ENCODE data around the gene UNC5C.

UNC5C gene

GRCh38 chr4:95507147-95507546, 41.6 kb downstream of the UNC5C start:
- Histone ChIP-seq H3K4me3 (replicated peaks; ENCODE audit: low read depth, low read length) (no peak overlapping the region), H3K36me3 (ENCODE audit: control insufficient read depth, insufficient read depth, low read length) (no peaks in the 10 kb centered on the region), H3K27me3 (replicated peaks; ENCODE audit: control insufficient read depth, insufficient read depth, low read length) (no peaks in the 10 kb centered on the region)
- no peak for TF ChIP-seq CTCF (IDR thresholded peaks at IDR 0.05; ENCODE audit: insufficient read depth, low read length, poor library complexity, severe bottlenecking)
- DNase-seq (ENCODE audit: extremely low read depth, insufficient read length) = no peak

- no peaks in the 10 kb centered on the region for H3K36me3 ChIP-seq (ENCODE audit: control insufficient read depth, insufficient read depth, low read length)
- DNase-seq (ENCODE audit: extremely low read depth, insufficient read length) = no peak
- H3K4me3 ChIP-seq (replicated peaks; ENCODE audit: low read depth, low read length) = no peak overlapping the region
- no peaks in the 10 kb centered on the region for H3K27me3 ChIP-seq (replicated peaks; ENCODE audit: control insufficient read depth, insufficient read depth, low read length)
- TF ChIP-seq CTCF (IDR thresholded peaks at IDR 0.05; ENCODE audit: insufficient read depth, low read length, poor library complexity, severe bottlenecking) = no peak
Observed at GRCh38 chr4:95506264-95506663, 42.5 kb downstream of the UNC5C start.

- no peaks in the 10 kb centered on the region for H3K27me3 ChIP-seq (replicated peaks; ENCODE audit: control insufficient read depth, insufficient read depth, low read length)
- no peak overlapping the region for H3K4me3 ChIP-seq (replicated peaks; ENCODE audit: low read depth, low read length)
- TF ChIP-seq CTCF (IDR thresholded peaks at IDR 0.05; ENCODE audit: insufficient read depth, low read length, poor library complexity, severe bottlenecking) = no peak
- no peaks in the 10 kb centered on the region for H3K36me3 ChIP-seq (ENCODE audit: control insufficient read depth, insufficient read depth, low read length)
- DNase-seq (ENCODE audit: extremely low read depth, insufficient read length) = no peak
Observed at GRCh38 chr4:95505799-95506198, 43.0 kb downstream of the UNC5C start.

- TF ChIP-seq CTCF (IDR thresholded peaks at IDR 0.05; ENCODE audit: insufficient read depth, low read length, poor library complexity, severe bottlenecking) = no peak
- Histone ChIP-seq H3K4me3 (replicated peaks; ENCODE audit: low read depth, low read length) (no peak overlapping the region), H3K36me3 (ENCODE audit: control insufficient read depth, insufficient read depth, low read length) (no peaks in the 10 kb centered on the region), H3K27me3 (replicated peaks; ENCODE audit: control insufficient read depth, insufficient read depth, low read length) (no peaks in the 10 kb centered on the region)
- no peak for DNase-seq (ENCODE audit: extremely low read depth, insufficient read length)
Observed at GRCh38 chr4:95505151-95505550, 43.6 kb downstream of the UNC5C start.

GRCh38 chr4:95504501-95504900, 44.3 kb downstream of the UNC5C start:
- H3K27me3 ChIP-seq (replicated peaks; ENCODE audit: control insufficient read depth, insufficient read depth, low read length) = no peaks in the 10 kb centered on the region
- DNase-seq (ENCODE audit: extremely low read depth, insufficient read length) = no peak
- no peaks in the 10 kb centered on the region for H3K36me3 ChIP-seq (ENCODE audit: control insufficient read depth, insufficient read depth, low read length)
- H3K4me3 ChIP-seq (replicated peaks; ENCODE audit: low read depth, low read length) = no peak overlapping the region
- no peak for TF ChIP-seq CTCF (IDR thresholded peaks at IDR 0.05; ENCODE audit: insufficient read depth, low read length, poor library complexity, severe bottlenecking)

GRCh38 chr4:95500361-95500760, 48.4 kb downstream of the UNC5C start:
- H3K27me3 ChIP-seq (replicated peaks; ENCODE audit: control insufficient read depth, insufficient read depth, low read length) = no peaks in the 10 kb centered on the region

More at GRCh38 chr4:95500361-95500760, 48.4 kb downstream of the UNC5C start:
- H3K36me3 ChIP-seq (ENCODE audit: control insufficient read depth, insufficient read depth, low read length) = no peaks in the 10 kb centered on the region
- no peak for TF ChIP-seq CTCF (IDR thresholded peaks at IDR 0.05; ENCODE audit: insufficient read depth, low read length, poor library complexity, severe bottlenecking)
- DNase-seq (ENCODE audit: extremely low read depth, insufficient read length) = no peak
- no peak overlapping the region for H3K4me3 ChIP-seq (replicated peaks; ENCODE audit: low read depth, low read length)
